Tibial artery (tissue), 4 donors: ENCODE results near the gene ETV6.
A peak's percentile ranks its signal among the peaks of the same experiment; 100 is the strongest.

Experiments used
- DNase-seq, 2 donors: peaks; one replicate each; pipeline ENCODE4 v3.0.0-alpha.2; 2019
- H3K27ac ChIP-seq, 2 donors: fragments of 200-600 bp; sonication (generic) in 1 of 2; 1 replicate in 1 of 2; 2 replicates in 1 of 2; pipeline ENCODE4 v1.5.1; 2018 to 2019; ENCODE audit warnings: mild to moderate bottlenecking in 1 of 2
- H3K27me3 ChIP-seq, 2 donors: fragments of 200-600 bp; sonication (generic) in 1 of 2; one replicate each; pipeline versions ENCODE4 v1.5.1 to v1.6.0; 2016 to 2019
- H3K36me3 ChIP-seq, 3 donors: fragments of 200-600 bp; sonication (generic) in 2 of 3; one replicate each; pipeline ENCODE4 v1.5.1; 2016 to 2019; ENCODE audit warnings: mild to moderate bottlenecking in 2 of 3
- H3K4me1 ChIP-seq, 4 donors: fragments of 200-600 bp; sonication (generic) in 2 of 4; 1 replicate in 3 of 4; 2 replicates in 1 of 4; pipeline ENCODE4 v1.5.1; 2016 to 2019
- H3K4me3 ChIP-seq, 2 donors: fragments of 200-600 bp; sonication (generic) in 1 of 2; 1 replicate in 1 of 2; 2 replicates in 1 of 2; pipeline ENCODE4 v1.5.1; 2018 to 2019; ENCODE audit warnings: mild to moderate bottlenecking in 2 of 2
- H3K9me3 ChIP-seq, 3 donors: fragments of 200-600 bp; sonication (generic) in 1 of 3; one replicate each; pipeline ENCODE4 v1.5.1; 2016 to 2019
- intact Hi-C: fragments of 100-400 bp; cut with DNase I; formaldehyde crosslinking; loops from one replicate; pipeline ENCODE4 v1.15.0; 2023; ENCODE audit warnings: low total_unique reads
- TF ChIP-seq, protein P1 (sequence below), 2 experiments: fragments of 200-600 bp in 1 of 2; fragments of 450-650 bp in 1 of 2; IDR thresholded peaks; one replicate each; pipeline ENCODE4 v1.5.1; 2017 to 2019; ENCODE audit warnings: antibody characterized with exemption in 2 of 2, mild to moderate bottlenecking in 1 of 2, moderate library complexity in 1 of 2

The ETV6 gene

DNA sequence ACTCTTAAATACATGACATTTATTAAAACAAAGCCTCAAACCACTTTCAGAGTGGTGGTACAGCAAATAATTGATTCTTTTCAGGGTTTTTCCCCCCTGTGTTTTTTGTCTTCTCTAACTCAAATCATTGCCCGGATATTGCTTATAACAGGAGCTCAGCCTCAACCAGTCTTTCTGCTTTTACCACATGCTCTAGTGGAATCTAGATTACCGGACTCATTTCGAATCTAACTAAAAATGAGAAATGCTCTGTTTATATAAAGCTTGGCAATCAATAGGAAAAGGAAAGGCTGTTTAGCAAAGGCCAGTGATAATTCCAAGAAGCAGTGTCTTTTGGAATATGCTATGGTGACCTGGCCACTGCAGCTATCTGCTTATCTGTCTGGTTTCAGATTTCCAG lies 161.5 kb downstream of the ETV6 start:
- H3K27ac ChIP-seq: peak overlapping the region in 1 of 2 donors; percentile 77
- H3K4me1 ChIP-seq: peaks cover 0 to 62% (median 44%) of the 10 kb centered on the region in 4 donors
- H3K27me3 ChIP-seq: no peaks in the 10 kb centered on the region
- no peaks in the 10 kb centered on the region for H3K9me3 ChIP-seq
- DNase-seq: no peak
- TF ChIP-seq, protein P1, sequence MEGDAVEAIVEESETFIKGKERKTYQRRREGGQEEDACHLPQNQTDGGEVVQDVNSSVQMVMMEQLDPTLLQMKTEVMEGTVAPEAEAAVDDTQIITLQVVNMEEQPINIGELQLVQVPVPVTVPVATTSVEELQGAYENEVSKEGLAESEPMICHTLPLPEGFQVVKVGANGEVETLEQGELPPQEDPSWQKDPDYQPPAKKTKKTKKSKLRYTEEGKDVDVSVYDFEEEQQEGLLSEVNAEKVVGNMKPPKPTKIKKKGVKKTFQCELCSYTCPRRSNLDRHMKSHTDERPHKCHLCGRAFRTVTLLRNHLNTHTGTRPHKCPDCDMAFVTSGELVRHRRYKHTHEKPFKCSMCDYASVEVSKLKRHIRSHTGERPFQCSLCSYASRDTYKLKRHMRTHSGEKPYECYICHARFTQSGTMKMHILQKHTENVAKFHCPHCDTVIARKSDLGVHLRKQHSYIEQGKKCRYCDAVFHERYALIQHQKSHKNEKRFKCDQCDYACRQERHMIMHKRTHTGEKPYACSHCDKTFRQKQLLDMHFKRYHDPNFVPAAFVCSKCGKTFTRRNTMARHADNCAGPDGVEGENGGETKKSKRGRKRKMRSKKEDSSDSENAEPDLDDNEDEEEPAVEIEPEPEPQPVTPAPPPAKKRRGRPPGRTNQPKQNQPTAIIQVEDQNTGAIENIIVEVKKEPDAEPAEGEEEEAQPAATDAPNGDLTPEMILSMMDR (IDR thresholded peaks at IDR 0.05): no peak
- no peak overlapping the region for H3K4me3 ChIP-seq
- intact Hi-C loops: no loop called here
- H3K36me3 ChIP-seq: no peaks in the 10 kb centered on the region

DNA sequence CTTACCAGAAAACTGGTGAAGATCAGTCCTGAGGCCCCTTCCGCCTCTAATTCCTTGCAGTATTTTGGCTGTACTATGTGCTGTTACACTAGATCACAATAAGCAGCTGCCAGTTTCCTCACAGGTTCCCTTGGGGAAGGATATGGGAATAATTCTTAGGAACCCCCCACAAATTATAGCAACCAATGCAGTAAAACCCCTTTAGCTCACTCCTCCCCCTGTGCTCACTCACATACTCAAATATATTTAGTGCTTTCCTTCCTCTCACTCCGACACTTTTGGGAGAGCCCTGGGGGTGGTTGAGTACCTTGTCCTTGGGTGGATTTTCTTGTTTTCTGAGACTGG lies 162.7 kb downstream of the ETV6 start:
- intact Hi-C loops: no loop called here
- H3K4me3 ChIP-seq: peak overlapping the region; percentile 34 to 44
- H3K27ac ChIP-seq: peak overlapping the region; percentile 67 to 77
- H3K36me3 ChIP-seq: no peaks in the 10 kb centered on the region
- DNase-seq: no peak
- TF ChIP-seq, protein P1 (IDR thresholded peaks at IDR 0.05): no peak
- peaks cover 0 to 67% (median 46%) of the 10 kb centered on the region in 4 donors for H3K4me1 ChIP-seq
- H3K9me3 ChIP-seq: no peaks in the 10 kb centered on the region
- no peaks in the 10 kb centered on the region for H3K27me3 ChIP-seq

DNA sequence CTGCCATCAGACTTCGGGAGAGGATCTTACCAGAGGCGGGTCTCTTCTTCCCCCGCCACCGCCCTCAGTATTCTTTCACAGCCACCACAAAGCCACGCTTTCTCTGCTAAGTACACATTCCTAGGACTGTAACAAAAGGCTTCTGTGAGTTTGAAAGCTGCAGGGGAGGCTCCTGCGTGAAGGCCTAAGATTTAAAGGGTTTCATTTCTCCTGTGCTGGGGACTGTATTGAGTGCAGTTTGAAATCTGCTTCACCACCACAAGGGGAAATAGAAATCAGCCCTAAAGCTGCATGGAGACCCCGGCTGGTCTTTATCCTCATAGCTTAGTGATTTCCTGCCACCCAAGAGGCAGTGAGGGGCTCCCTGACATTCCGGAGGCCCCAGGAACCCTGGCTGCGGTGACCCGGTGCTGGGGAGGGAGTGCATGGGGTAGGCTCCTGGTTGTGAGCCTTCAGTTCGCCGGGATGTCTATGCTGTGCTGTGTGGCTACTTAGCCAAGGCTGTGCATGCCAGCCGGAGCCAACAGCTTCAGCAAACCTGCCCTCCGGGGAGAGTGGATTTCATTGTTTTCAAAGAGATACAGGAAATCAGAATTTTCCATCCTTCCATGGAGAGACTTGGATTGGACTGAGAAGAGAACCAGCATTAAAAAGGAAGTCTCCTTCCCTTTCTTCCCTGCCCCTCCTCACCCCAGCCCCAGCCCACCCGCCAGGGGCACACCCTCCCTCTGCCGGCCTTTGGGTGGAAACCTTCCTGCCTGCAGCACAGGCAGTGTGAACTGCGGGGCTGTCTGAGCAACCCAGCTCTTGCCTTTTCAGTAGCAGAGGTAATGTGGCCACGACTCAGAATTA lies 163.3 kb downstream of the ETV6 start:
- no peaks in the 10 kb centered on the region for H3K9me3 ChIP-seq
- intact Hi-C loops: no loop called here
- no peaks in the 10 kb centered on the region for H3K27me3 ChIP-seq
- peak overlapping the region; percentile 34 to 44 for H3K4me3 ChIP-seq
- peak overlapping the region; percentile 67 to 77 for H3K27ac ChIP-seq
- peaks cover 0 to 73% (median 48%) of the 10 kb centered on the region in 4 donors for H3K4me1 ChIP-seq
- TF ChIP-seq, protein P1 (IDR thresholded peaks at IDR 0.05): peak in 1 of 2 experiments; percentile 3
- peak in 1 of 2 donors; percentile 49 for DNase-seq
- no peaks in the 10 kb centered on the region for H3K36me3 ChIP-seq

DNA sequence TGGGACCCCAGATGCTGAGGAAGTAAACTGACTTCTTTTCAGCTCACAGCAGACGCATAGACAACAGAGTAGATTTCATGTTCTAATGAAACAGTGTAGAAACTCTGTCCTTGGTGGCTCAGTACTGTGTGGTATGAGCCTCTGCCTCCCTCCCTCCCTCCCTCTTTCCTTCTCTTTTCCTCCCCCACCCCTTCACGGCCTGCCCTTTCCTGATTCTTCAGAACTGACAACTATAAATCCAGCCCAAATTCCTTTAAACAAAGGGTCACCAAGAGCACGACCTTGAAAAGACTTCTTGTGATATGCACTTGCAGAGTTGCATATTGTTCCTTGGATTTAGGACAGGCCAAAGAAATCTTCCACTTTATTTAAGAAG lies 164.0 kb downstream of the ETV6 start:
- intact Hi-C loops: no loop called here

DNA sequence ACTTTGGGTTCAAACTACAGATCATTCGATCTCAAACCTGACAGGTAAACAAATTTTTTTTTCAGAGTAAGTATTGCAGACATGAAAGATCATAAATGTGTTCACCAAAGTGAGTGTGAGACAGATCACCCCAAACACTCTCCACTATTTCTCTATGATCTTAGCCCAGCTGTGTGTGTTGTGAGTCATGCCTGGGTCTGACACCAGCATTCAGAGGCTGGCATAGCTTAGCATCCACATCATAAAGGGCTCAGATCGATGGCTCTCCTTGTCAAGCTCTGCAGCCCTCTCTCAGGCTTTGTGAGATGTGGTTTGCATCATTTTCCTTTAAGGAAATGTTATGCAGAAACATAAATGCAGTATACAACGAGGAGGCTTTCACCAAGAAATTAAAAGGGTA lies 164.9 kb downstream of the ETV6 start:
- H3K27ac ChIP-seq: peak overlapping the region in 1 of 2 donors; percentile 77
- TF ChIP-seq, protein P1 (IDR thresholded peaks at IDR 0.05): no peak
- no peaks in the 10 kb centered on the region for H3K9me3 ChIP-seq
- no peak for DNase-seq
- H3K4me1 ChIP-seq: peaks cover 0 to 76% (median 52%) of the 10 kb centered on the region in 4 donors
- intact Hi-C loops: no loop called here
- no peak overlapping the region for H3K4me3 ChIP-seq
- no peaks in the 10 kb centered on the region for H3K27me3 ChIP-seq
- no peaks in the 10 kb centered on the region for H3K36me3 ChIP-seq

More for the DNA sequence above, 164.0 kb downstream of the ETV6 start:
- Histone ChIP-seq H3K27me3 (no peaks in the 10 kb centered on the region), H3K27ac (peak overlapping the region; percentile 67 to 77), H3K36me3 (no peaks in the 10 kb centered on the region), H3K4me3 (peak overlapping the region; percentile 34 to 44), H3K4me1 (peaks cover 0 to 76% (median 50%) of the 10 kb centered on the region in 4 donors), H3K9me3 (no peaks in the 10 kb centered on the region)
- TF ChIP-seq, protein P1 (IDR thresholded peaks at IDR 0.05): no peak
- no peak for DNase-seq
